ENCODE data around the gene RBM15B. TPM values are rescaled to one million over a fixed set of nuclear protein-coding genes. Genes with fewer than 3 reads are reported as not detected.
"Not testable (repeated sequence)": the region's sequence is repeated elsewhere in the genome, so short reads cannot be mapped to it uniquely, and the experiment has no call there.

RBM15B gene
- total RNA-seq, 1 donor from 2014 or later = 15.7 TPM

DNA sequence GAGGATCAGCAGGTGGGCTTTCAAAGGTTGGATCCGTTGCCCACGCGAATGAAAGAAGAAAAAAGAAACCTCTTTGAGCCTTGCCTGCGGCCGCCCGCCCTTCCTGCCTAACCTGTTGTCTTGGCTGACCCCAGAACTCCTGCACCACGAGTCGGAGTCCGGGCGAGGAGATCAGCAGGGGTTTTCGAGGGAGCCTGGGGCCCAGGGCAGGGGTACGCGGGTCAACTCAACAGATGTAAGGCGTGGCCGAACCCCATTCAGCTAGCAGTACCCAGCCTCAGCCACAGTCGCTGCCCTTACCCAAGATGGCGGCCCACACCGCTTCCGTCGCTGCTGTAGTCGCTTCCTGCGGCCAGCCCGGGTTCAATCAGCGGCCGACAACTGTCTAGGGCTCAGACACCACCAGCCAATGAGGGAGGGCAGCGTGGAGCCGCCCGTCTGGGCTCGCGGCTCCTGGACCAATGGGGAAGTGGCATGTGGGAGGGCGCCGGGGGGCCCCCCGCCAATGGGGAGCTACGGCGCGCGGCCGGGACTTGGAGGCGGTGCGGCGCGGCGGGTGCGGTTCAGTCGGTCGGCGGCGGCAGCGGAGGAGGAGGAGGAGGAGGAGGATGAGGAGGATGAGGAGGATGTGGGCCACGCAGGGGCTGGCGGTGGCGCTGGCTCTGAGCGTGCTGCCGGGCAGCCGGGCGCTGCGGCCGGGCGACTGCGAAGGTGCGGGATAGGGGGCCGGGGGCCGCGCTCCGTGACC, 6.2 kb upstream of the RBM15B start, which contains the start of gene MANF:
Gene MANF (plus strand): TSS at position 566 of the 748 bp plus-strand sequence. CDS start 52 bp downstream, at position 618.
- H3K4me1 ChIP-seq (ENCODE audit: control insufficient read depth in 3 of 3, insufficient read depth in 3 of 3, low read length in 3 of 3) = peaks cover 25 to 46% (median 29%) of the 10 kb centered on the region in 3 donors
- H3K27me3 ChIP-seq (ENCODE audit: control insufficient read depth in 3 of 3, insufficient read depth in 3 of 3, low read length in 3 of 3) = no peaks in the 10 kb centered on the region
- H3K27ac ChIP-seq (ENCODE audit: low read depth, low read length) = peak within 1 kb of the TSS; percentile 95
- peak within 1 kb of the TSS; percentile 93 to 99 (median 94) for H3K4me3 ChIP-seq (ENCODE audit: low read length in 3 of 3)
- peak within 1 kb of the TSS; percentile 97 to 99 (median 98) for H3K9ac ChIP-seq (ENCODE audit: low read depth in 1 of 3, low read length in 3 of 3)
- H3K9me3 ChIP-seq (ENCODE audit: control insufficient read depth in 3 of 3, low read length in 3 of 3) = no peaks in the 10 kb centered on the region
- peaks cover 12 to 21% (median 17%) of the 10 kb centered on the region in 3 donors for H3K36me3 ChIP-seq (ENCODE audit: control insufficient read depth in 3 of 3, insufficient read depth in 3 of 3, low read length in 3 of 3)

- peaks cover 12 to 21% (median 17%) of the 10 kb centered on the region in 3 donors for H3K36me3 ChIP-seq (ENCODE audit: control insufficient read depth in 3 of 3, insufficient read depth in 3 of 3, low read length in 3 of 3)
- no peaks in the 10 kb centered on the region for H3K9me3 ChIP-seq (ENCODE audit: control insufficient read depth in 3 of 3, low read length in 3 of 3)
- peak overlapping the region; percentile 79 to 94 (median 82) for H3K4me3 ChIP-seq (ENCODE audit: low read length in 3 of 3)
- no peaks in the 10 kb centered on the region for H3K27me3 ChIP-seq (ENCODE audit: control insufficient read depth in 3 of 3, insufficient read depth in 3 of 3, low read length in 3 of 3)
- peak overlapping the region; percentile 95 for H3K27ac ChIP-seq (ENCODE audit: low read depth, low read length)
- peak overlapping the region; percentile 75 to 99 (median 81) for H3K9ac ChIP-seq (ENCODE audit: low read depth in 1 of 3, low read length in 3 of 3)
- H3K4me1 ChIP-seq (ENCODE audit: control insufficient read depth in 3 of 3, insufficient read depth in 3 of 3, low read length in 3 of 3) = peaks cover 33 to 54% (median 37%) of the 10 kb centered on the region in 3 donors
Measured at GRCh38 chr3:51385621-51386091, 5.4 kb upstream of the RBM15B start.

- H3K9ac ChIP-seq (ENCODE audit: low read depth in 1 of 3, low read length in 3 of 3) = peak overlapping the region; percentile 75 to 99 (median 81)
- peaks cover 35 to 56% (median 39%) of the 10 kb centered on the region in 3 donors for H3K4me1 ChIP-seq (ENCODE audit: control insufficient read depth in 3 of 3, insufficient read depth in 3 of 3, low read length in 3 of 3)
- peak overlapping the region; percentile 2 for H3K27ac ChIP-seq (ENCODE audit: low read depth, low read length)
- H3K4me3 ChIP-seq (ENCODE audit: low read length in 3 of 3) = peak overlapping the region; percentile 79 to 94 (median 82)
- no peaks in the 10 kb centered on the region for H3K9me3 ChIP-seq (ENCODE audit: control insufficient read depth in 3 of 3, low read length in 3 of 3)
- H3K36me3 ChIP-seq (ENCODE audit: control insufficient read depth in 3 of 3, insufficient read depth in 3 of 3, low read length in 3 of 3) = peaks cover 12 to 21% (median 17%) of the 10 kb centered on the region in 3 donors
- no peaks in the 10 kb centered on the region for H3K27me3 ChIP-seq (ENCODE audit: control insufficient read depth in 3 of 3, insufficient read depth in 3 of 3, low read length in 3 of 3)
Measured at GRCh38 chr3:51386159-51386851, 4.8 kb upstream of the RBM15B start.

- Histone ChIP-seq H3K9ac (ENCODE audit: low read depth in 1 of 3, low read length in 3 of 3) (peak overlapping the region in 1 of 3 donors; percentile 43), H3K27ac (ENCODE audit: low read depth, low read length) (no peak overlapping the region), H3K9me3 (ENCODE audit: control insufficient read depth in 3 of 3, low read length in 3 of 3) (no peaks in the 10 kb centered on the region), H3K27me3 (ENCODE audit: control insufficient read depth in 3 of 3, insufficient read depth in 3 of 3, low read length in 3 of 3) (no peaks in the 10 kb centered on the region), H3K4me3 (ENCODE audit: low read length in 3 of 3) (no peak overlapping the region), H3K4me1 (ENCODE audit: control insufficient read depth in 3 of 3, insufficient read depth in 3 of 3, low read length in 3 of 3) (peaks cover 36 to 59% (median 39%) of the 10 kb centered on the region in 3 donors), H3K36me3 (ENCODE audit: control insufficient read depth in 3 of 3, insufficient read depth in 3 of 3, low read length in 3 of 3) (peaks cover 12 to 21% (median 17%) of the 10 kb centered on the region in 3 donors)
Measured at GRCh38 chr3:51386852-51387229, 4.2 kb upstream of the RBM15B start.

- not testable (repeated sequence) for H3K27me3 ChIP-seq (ENCODE audit: control insufficient read depth in 3 of 3, insufficient read depth in 3 of 3, low read length in 3 of 3); H3K4me3 ChIP-seq (ENCODE audit: low read length in 3 of 3); H3K27ac ChIP-seq (ENCODE audit: low read depth, low read length); H3K9me3 ChIP-seq (ENCODE audit: control insufficient read depth in 3 of 3, low read length in 3 of 3)
- peaks cover 41 to 63% (median 43%) of the 10 kb centered on the region in 3 donors for H3K4me1 ChIP-seq (ENCODE audit: control insufficient read depth in 3 of 3, insufficient read depth in 3 of 3, low read length in 3 of 3)
- H3K36me3 ChIP-seq (ENCODE audit: control insufficient read depth in 3 of 3, insufficient read depth in 3 of 3, low read length in 3 of 3) = peaks cover 12 to 22% (median 18%) of the 10 kb centered on the region in 3 donors
- H3K9ac ChIP-seq (ENCODE audit: low read depth in 1 of 3, low read length in 3 of 3) = peak overlapping the region in 1 of 3 donors; percentile 47
Measured at GRCh38 chr3:51387281-51387680, 3.8 kb upstream of the RBM15B start.

DNA sequence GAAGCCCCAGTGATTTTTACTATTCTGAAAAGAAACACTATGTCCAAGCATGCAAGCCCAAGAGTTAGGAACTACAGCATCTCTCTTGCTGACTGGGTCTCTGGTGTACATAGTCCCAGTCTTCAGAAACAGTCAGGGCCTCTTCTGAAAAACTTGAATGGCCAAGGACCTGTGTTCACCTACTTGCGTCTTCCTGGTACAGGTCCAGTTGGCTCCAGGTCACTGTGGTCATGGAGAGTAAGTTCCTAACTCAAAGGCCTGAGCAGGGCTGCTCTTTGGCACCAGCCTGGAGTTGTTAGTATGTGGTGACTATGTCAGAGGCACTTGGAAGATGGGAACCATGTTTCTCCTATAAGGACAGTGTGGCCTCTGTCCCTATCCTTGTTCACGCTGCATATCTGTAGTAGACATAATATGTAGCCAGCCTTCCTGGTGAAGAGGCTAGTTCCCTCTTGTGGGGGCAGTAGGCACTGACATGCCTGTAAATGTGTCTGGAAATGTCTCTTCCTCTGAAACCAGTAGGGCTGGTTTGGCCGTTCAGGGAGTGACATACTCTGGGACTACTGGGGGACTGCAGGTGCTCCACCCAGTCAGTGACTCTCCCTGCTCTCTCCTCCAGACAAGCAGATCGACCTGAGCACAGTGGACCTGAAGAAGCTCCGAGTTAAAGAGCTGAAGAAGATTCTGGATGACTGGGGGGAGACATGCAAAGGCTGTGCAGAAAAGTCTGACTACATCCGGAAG, 2.6 kb upstream of the RBM15B start:
- no peaks in the 10 kb centered on the region for H3K27me3 ChIP-seq (ENCODE audit: control insufficient read depth in 3 of 3, insufficient read depth in 3 of 3, low read length in 3 of 3)
- H3K9ac ChIP-seq (ENCODE audit: low read depth in 1 of 3, low read length in 3 of 3) = no peak overlapping the region
- no peak overlapping the region for H3K27ac ChIP-seq (ENCODE audit: low read depth, low read length)
- no peak overlapping the region for H3K4me3 ChIP-seq (ENCODE audit: low read length in 3 of 3)
- peaks cover 24 to 33% (median 29%) of the 10 kb centered on the region in 3 donors for H3K36me3 ChIP-seq (ENCODE audit: control insufficient read depth in 3 of 3, insufficient read depth in 3 of 3, low read length in 3 of 3)
- H3K9me3 ChIP-seq (ENCODE audit: control insufficient read depth in 3 of 3, low read length in 3 of 3) = no peaks in the 10 kb centered on the region
- H3K4me1 ChIP-seq (ENCODE audit: control insufficient read depth in 3 of 3, insufficient read depth in 3 of 3, low read length in 3 of 3) = peaks cover 52 to 75% (median 55%) of the 10 kb centered on the region in 3 donors

DNA sequence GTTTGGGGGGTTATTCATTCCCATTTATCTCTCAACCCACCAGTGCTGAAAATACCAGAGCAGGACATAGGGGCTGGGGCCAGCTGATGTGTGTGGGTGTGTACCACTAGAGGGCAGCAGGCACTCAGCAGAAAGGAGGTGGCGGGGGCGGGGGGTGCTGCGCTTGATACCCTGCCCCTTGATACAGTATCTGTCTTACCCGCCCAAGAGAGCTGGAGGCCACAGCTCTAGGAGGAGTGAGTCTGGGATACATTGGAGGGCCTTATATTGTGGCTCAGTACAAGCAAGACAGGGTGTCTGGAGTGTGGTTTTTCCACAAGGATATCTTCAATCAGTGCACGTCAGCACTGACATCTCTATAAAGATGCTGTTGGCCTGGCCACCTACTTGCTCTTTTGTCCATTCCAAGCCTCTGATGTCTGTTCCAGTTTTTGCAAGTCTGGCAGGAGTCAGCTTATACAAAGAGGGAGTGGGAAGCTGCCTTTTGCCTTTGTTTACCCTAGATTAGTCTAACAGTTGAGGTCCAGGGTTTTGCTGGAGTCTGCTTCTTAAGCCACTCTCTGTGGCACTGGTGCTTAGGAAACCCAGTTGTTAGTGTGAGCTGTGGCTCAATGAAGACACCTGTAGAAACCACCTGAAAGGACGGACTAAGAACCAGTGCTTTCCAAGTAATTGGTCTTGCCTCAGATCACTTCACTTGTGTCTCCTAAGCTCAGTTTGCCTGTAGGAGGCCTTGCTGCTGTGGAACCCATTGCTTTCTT, 1.5 kb upstream of the RBM15B start:
- H3K9ac ChIP-seq (ENCODE audit: low read depth in 1 of 3, low read length in 3 of 3) = no peak overlapping the region
- peak overlapping the region; percentile 8 for H3K27ac ChIP-seq (ENCODE audit: low read depth, low read length)
- H3K4me3 ChIP-seq (ENCODE audit: low read length in 3 of 3) = peak overlapping the region in 1 of 3 donors; percentile 22
- H3K4me1 ChIP-seq (ENCODE audit: control insufficient read depth in 3 of 3, insufficient read depth in 3 of 3, low read length in 3 of 3) = peaks cover 58 to 77% (median 59%) of the 10 kb centered on the region in 3 donors
- H3K36me3 ChIP-seq (ENCODE audit: control insufficient read depth in 3 of 3, insufficient read depth in 3 of 3, low read length in 3 of 3) = peaks cover 34 to 44% (median 38%) of the 10 kb centered on the region in 3 donors
- H3K27me3 ChIP-seq (ENCODE audit: control insufficient read depth in 3 of 3, insufficient read depth in 3 of 3, low read length in 3 of 3) = no peaks in the 10 kb centered on the region
- H3K9me3 ChIP-seq (ENCODE audit: control insufficient read depth in 3 of 3, low read length in 3 of 3) = no peaks in the 10 kb centered on the region

DNA sequence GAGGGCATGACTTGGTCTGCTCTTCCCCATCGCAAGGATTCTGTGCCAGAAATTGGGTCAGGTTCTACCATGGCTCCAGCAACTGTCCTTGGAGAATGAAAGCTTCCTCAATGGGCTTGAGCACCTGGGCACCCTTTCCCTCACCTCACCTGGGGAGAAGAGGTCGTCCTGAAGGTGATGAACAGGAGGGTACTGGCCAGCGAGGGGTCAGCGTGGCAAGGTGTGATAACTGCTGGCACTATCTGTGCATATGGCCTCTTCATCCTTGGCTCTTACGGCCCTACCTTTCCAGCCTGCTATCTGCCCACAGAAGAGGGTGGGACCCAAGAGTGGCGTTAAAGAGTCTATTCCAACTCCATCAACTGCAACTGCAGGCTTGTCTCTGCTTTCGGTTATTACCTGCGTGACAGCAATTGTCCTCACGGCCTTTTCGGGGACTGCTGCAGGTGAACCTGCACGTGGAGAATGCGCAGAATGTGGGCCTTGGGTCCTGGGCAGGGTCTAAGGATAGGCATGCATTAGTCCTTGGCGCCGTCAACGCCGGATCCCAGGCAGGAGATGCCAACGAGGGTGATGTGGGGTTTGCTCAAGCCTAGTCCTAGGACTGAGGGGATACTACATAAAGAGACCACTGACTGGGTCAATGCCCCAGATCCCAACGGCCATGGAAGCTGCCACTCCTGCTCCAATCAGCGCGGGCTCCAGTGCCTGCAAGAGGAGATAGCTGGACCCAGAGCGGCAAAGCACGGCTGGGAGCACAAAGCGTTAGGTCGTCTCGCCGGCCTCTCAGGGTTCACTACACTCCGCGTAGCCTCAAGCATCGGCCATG, 625 bp upstream of the RBM15B start:
- Histone ChIP-seq H3K9me3 (ENCODE audit: control insufficient read depth in 3 of 3, low read length in 3 of 3) (no peaks in the 10 kb centered on the region), H3K4me1 (ENCODE audit: control insufficient read depth in 3 of 3, insufficient read depth in 3 of 3, low read length in 3 of 3) (peaks cover 62 to 83% (median 65%) of the 10 kb centered on the region in 3 donors), H3K4me3 (ENCODE audit: low read length in 3 of 3) (peak overlapping the region; percentile 78 to 85 (median 79)), H3K27ac (ENCODE audit: low read depth, low read length) (peak overlapping the region; percentile 65), H3K27me3 (ENCODE audit: control insufficient read depth in 3 of 3, insufficient read depth in 3 of 3, low read length in 3 of 3) (no peaks in the 10 kb centered on the region), H3K9ac (ENCODE audit: low read depth in 1 of 3, low read length in 3 of 3) (peak overlapping the region; percentile 62 to 92 (median 88)), H3K36me3 (ENCODE audit: control insufficient read depth in 3 of 3, insufficient read depth in 3 of 3, low read length in 3 of 3) (peaks cover 42 to 52% (median 43%) of the 10 kb centered on the region in 3 donors)
